Inflammatory macrophage treated with lipopolysaccharide for 4 hours (primary cell): ENCODE data around the gene GPR18.
A peak's percentile ranks its signal among the peaks of the same experiment; 100 is the strongest.
"Not testable (repeated sequence)": the region's sequence is repeated elsewhere in the genome, so short reads cannot be mapped to it uniquely, and the experiment has no call there.

Experiments used
- DNase-seq: peaks from one replicate; pipeline ENCODE4 v3.0.0-alpha.2; 2020

GPR18 gene

DNA sequence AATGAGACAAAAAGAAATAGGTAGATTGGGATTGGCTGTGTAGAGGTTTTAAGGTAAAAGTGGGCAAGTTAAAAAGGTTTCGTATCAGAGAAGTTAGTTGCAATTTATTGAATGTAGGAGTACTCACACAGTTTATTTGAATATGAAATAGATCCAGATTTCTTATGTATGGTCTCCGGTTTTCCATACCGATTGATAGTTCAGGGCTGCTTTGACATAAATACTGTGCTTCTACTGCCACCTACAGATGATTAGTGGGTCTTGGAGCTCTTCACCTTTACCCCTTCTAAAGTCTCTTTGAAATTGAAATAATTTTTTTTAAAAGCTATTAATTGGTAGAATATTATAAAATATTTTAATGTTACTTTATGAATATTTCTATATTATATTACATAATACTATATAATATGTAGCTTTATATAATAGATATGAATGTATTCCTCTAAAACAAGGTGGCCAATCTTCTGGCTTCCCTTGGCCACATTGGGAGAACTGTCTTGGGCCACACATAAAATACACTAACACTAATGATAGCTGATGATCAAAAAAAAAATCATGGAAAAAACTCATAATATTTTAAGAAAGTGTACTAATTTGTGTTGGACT, 7.7 kb upstream of the GPR18 start:
- DNase-seq = peak; percentile 62

GRCh38 chr13:99265162-99265800, 7.1 kb upstream of the GPR18 start:
- no peak for DNase-seq

DNA sequence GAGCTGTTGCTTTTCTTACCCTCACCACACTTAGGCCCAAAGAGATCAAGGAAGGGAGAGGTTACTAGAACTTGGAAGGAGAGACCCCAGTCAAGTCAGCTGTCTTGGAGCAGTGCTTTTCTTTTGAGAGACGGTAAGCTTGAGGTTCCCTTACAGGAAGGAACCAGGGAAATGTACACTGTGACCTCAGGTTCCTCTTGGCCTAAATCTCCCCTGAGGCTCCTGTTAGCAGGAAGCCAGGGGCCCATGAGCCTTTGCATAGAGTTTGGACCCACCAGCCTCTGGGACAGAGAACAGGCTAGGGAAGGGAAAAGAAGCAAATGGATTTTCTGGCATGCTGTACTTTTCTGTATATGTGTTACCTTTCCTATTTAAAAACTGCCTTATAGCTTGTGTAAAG, 5.9 kb upstream of the GPR18 start:
- DNase-seq = no peak

GRCh38 chr13:99263126-99263785, 5.1 kb upstream of the GPR18 start:
- DNase-seq = no peak

GRCh38 chr13:99261059-99261458, 2.9 kb upstream of the GPR18 start:
- DNase-seq = no peak

DNA sequence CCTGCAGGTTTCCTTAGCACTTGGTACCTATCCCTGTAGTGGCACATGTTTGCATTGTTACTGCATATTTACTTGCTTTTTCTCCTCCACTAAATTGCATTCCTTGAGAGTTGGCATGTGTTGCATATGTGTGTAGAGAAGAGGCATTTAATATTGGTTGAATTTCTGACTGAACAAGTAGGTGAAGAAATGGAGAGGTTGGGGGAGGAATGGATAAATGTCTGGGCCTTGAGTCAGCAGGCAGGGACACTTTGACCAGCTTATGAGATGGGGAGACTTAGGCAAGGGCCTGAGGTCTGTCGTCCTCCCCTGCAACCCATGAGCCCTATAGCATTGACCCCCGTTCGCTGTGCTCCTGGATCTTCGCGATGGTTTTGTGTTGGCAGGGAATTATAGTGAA, 2.0 kb upstream of the GPR18 start:
- DNase-seq = no peak

DNA sequence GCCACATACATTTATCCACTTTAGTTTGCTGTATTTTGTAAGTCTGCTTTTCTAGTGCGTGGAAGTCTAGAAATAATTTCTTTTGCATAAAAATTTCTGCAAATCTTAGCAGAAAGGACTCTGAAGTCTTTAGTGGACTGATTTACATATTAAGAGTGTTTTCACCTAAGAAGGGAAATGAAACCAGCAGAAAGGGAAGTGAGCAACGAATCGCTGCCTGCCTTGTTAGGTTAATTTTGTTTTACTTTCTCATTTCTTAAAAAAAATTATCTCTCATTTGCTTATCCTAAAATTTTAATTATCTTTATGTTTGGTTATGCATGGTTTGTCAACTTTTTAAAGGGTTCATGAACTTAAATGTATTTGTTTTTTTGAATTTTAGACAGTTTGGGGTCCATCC, 767 bp upstream of the GPR18 start:
- peak; percentile 80 for DNase-seq

GRCh38 chr13:99257291-99257690, 888 bp downstream of the GPR18 start:
- DNase-seq = no peak

GRCh38 chr13:99256709-99257108, 1.5 kb downstream of the GPR18 start:
- peak; percentile 45 for DNase-seq

- DNase-seq = no peak
Observed at GRCh38 chr13:99256283-99256682, 1.9 kb downstream of the GPR18 start.

DNA sequence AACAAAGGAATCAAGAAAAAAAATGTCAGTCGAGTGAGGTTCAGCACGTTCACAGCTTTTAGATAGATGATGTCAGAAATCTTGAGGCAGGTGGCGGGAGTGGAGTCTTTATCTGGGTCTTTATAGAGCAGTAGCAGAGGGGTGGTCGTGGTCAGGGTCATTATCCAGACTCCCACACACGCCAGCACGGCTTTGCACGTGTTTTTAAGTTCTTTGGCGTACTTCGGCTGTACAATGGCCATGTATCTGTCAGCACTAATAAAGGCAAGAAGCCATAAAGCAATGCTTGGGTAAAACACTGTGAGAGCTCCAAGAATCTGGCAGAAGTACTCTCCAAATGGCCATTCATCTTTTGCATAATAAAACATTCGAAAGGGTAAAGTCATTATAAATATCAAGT, 2.9 kb downstream of the GPR18 start:
- no peak for DNase-seq

GRCh38 chr13:99254830-99255229, 3.3 kb downstream of the GPR18 start:
- no peak for DNase-seq

DNA sequence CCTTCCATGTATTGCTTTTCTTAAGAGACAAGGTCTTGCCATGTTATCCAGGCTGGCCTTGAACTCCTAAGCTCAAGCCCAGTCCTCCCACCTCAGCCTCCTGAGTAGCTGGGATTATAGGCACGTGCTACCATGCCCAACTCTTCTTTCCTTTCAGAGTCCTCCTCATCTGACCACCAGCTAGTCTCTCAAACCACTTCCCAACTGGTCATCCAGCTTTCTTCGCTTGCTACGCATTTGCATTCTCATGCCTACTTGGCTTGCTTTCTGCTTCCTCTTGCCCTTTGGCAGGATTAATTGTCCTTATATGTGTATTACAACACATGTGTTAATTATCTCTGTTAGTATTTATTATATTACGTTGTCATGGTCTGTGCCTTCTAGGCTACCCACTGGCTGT, 6.3 kb downstream of the GPR18 start:
- DNase-seq = peak; percentile 31

GRCh38 chr13:99250982-99251825, 7.0 kb downstream of the GPR18 start:
- DNase-seq = no peak

DNA sequence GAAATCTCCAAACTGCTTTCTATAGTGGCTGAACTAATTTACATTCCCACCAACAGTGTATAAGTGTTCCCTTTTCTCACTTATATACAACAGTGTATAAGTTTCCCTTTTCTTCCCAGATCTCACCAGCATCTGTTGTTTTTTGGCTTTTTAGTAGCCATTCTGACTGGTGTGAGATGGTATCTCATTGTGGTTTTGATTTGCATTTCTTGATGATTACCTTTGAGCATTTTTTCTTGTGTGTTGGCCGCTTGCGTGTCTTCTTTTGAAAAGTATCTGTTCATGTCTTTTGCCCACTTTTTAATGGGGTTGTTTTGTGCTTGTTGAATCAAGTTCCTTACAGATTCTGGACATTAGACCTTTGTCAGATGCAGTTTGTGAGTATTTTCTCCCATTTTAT, 8.6 kb downstream of the GPR18 start:
- DNase-seq = not testable (repeated sequence)

DNA sequence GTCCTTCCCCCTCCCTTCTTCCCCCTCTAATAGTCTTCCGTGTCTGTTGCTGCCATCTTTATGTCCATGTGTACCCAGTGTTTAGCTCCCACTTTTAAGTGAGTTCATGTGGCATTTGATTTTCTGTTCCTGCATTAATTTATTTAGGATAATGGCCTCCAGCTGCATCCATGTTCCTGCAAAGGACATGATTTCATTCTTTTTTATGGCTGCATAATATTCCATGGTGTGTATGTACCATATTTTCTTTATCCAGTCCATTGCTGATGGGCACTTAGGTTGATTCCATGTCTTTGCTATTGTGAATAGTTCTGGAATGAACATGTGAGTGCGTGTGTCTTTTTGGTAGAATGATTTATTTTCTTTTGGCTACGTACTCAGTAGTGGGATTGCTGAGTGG, 9.0 kb downstream of the GPR18 start:
- DNase-seq = not testable (repeated sequence)

DNA sequence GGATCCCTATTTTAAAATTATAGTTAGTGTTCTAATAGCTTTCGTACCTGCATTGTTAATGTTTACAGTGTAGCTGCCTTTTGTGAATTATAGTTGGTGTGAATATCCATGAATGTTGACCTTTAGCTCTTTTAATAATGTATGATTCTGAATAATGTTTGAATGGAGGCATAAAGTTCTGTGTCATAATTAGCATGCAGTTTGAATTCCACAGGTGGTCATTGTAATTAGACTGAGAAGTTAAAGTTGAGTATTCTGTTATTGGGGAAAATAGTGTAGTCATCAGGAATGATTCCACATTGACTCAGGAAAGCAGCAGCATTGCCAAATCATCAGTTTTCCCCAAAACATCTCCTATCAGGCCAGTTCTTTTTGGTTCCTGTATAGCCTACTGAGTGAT, 12.1 kb downstream of the GPR18 start:
- no peak for DNase-seq

DNA sequence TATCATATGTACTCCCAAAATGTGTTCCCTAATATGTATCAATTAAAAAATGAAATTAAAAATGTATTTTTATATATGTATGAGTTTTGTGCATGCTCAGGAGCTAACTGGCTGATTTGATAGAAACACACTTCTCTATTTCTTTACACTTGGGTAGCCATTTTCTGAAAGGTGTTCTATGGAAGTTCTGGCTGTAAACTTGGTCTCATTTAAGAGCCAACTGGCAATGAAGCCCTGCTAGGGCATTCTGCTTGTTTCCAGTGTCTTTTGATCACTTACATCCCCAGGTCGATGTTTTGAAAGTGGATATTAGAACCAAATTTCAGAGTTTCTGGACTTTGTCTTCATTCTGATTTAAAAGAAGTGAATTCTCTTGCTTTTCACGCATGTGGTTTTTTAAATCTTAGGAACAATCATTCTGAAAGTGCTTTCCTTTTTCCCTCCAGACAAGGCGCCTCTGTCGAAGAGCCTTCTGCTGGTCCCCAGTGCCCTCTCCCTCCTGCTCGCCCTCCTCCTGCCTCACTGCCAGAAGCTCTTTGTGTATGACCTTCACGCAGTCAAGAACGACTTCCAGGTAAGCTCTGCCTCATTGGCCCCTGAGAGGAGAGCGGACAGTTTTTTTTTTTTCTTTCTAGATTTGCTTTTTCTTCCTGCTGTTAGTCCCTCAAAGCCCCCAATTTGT, 20.1 kb downstream of the GPR18 start:
- no peak for DNase-seq

GRCh38 chr13:99231721-99232120, 26.5 kb downstream of the GPR18 start:
- peak; percentile 90 for DNase-seq

DNA sequence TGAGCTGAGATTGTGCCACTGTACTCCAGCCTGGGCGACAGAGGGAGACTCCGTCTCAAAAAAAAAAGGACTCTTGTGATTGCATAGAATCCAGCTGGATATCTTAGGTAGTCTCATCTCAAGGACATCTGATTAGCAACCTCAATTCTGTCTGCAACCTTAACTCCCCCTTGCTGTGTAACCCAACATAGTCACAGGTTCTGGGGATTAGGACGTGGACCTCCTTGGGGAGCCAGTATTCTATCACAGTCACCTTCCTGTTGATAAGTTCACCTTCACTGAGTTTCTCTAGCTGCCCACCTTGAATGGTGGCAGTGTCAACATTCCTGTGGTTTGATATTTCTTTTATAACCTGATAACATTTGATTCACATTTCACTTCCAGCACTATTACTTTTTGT, 27.2 kb downstream of the GPR18 start:
- no peak for DNase-seq

- not testable (repeated sequence) for DNase-seq
Observed at GRCh38 chr13:99230588-99230987, 27.6 kb downstream of the GPR18 start.

- DNase-seq = peak; percentile 76
Observed at GRCh38 chr13:99228737-99229691, 29.2 kb downstream of the GPR18 start.
